GM12875 (cell line): ENCODE results near the gene CRACDL.
"Not testable (repeated sequence)": the region's sequence is repeated elsewhere in the genome, so short reads cannot be mapped to it uniquely, and the experiment has no call there.

Experiments
- H3K4me3 ChIP-seq: one replicate; pipeline ENCODE4 v1.5.1; 2011; ENCODE audit warnings: low read depth, low read length, control low read depth
- TF ChIP-seq, protein P1 (sequence below): IDR thresholded peaks from 2 replicates; pipeline ENCODE4 v1.5.1; 2011; ENCODE audit warnings: low read depth, mild to moderate bottlenecking, control low read depth, inconsistent platforms, low read length, moderate library complexity, borderline replicate concordance; ENCODE audit not compliant: insufficient read depth

The CRACDL gene

DNA sequence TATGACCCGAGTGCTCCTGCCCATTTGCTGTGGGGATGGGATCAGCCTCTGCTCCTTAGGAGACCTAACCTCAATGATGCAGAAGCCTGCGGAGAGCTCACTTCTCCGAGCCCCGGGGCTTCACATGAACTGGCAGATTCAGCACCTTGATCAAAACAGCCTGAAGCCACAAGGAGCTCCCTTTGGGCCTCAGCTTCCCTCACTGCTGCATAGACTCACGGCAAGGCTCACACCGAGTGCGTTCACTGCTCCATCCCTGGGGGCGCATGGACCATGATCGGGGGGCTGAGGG is 33.0 kb downstream of the CRACDL start:
- TF ChIP-seq, protein P1, sequence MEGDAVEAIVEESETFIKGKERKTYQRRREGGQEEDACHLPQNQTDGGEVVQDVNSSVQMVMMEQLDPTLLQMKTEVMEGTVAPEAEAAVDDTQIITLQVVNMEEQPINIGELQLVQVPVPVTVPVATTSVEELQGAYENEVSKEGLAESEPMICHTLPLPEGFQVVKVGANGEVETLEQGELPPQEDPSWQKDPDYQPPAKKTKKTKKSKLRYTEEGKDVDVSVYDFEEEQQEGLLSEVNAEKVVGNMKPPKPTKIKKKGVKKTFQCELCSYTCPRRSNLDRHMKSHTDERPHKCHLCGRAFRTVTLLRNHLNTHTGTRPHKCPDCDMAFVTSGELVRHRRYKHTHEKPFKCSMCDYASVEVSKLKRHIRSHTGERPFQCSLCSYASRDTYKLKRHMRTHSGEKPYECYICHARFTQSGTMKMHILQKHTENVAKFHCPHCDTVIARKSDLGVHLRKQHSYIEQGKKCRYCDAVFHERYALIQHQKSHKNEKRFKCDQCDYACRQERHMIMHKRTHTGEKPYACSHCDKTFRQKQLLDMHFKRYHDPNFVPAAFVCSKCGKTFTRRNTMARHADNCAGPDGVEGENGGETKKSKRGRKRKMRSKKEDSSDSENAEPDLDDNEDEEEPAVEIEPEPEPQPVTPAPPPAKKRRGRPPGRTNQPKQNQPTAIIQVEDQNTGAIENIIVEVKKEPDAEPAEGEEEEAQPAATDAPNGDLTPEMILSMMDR, result no peak
- H3K4me3 ChIP-seq, result no peak overlapping the region

GRCh38 chr2:98902209-98903063 is 33.6 kb downstream of the CRACDL start:
- TF ChIP-seq, protein P1, result no peak
- no peak overlapping the region for H3K4me3 ChIP-seq

DNA sequence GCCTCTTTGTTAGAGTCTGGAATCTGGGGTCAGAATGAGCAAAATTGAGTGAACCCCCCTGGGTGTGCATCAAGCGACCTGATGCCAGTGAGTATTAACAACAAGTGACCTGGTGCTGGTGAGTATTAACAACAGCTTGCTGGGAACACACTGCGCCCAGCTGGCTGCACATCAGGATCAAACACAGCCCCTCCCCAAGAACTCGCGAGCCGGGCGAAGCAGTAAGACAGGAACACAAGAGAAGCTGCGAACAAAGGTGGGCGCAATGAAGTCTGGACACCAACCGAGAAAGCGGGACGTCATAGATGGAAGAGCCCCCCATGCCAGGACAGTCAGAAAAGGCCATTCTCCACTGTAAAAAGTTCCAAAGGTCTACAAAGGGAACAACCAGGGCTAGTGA is 34.3 kb downstream of the CRACDL start:
- TF ChIP-seq, protein P1, result no peak
- H3K4me3 ChIP-seq, result no peak overlapping the region

- TF ChIP-seq, protein P1, result no peak
- no peak overlapping the region for H3K4me3 ChIP-seq
These were observed 34.7 kb downstream of the CRACDL start for GRCh38 chr2:98901291-98901690.

DNA sequence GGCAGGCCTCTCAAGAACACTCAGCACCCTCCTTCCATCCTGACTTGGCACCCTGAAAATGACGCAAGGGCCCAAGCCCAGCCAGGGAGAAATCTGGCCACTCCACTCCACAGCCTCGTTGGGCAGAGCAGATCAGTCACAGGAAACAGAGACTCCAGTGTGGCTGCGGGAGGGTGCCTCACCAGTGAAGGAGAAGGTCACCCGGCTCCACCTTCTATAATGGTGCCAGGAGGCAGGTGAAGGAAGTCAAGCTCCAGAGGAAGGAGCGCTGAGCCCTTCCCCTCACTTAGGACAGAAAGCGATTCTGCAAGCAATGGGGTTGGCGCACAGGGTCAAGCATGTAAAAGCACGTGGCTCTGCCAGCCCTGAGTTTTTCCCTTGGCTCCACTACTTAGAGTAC is 35.3 kb downstream of the CRACDL start:
- TF ChIP-seq, protein P1, result no peak
- H3K4me3 ChIP-seq, result no peak overlapping the region

- H3K4me3 ChIP-seq, result not testable (repeated sequence)
These were observed 36.3 kb downstream of the CRACDL start for GRCh38 chr2:98899703-98900078.

- no peak overlapping the region for H3K4me3 ChIP-seq
- TF ChIP-seq, protein P1, result no peak
These were observed 36.9 kb downstream of the CRACDL start for GRCh38 chr2:98899041-98899702.
